ENCODE measurements around the gene ZNF845.

- no peak for TF ChIP-seq CTCF (conservative IDR thresholded peaks at IDR 0.05; ENCODE audit: low read depth in 2 of 2)
- TF ChIP-seq EZH2 (IDR thresholded peaks at IDR 0.05; ENCODE audit: low read depth, unreplicated experiment): no peak
- TF ChIP-seq CREB1 (CRISPR knock-in tag; IDR thresholded peaks at IDR 0.05; ENCODE audit: low read depth): no peak
- no peak for TF ChIP-seq REST (IDR thresholded peaks at IDR 0.05; ENCODE audit: unreplicated experiment)
Observed at GRCh38 chr19:53388168-53388567, 54.6 kb downstream of the ZNF845 start.

Measured in GM23338 (cell line).